Loucy (cell line): Measurements from ENCODE around the gene KPNA1.

Source experiments
- H2AFZ ChIP-seq: fragments of 200-600 bp; sonication (generic); 2 replicates; pipeline ENCODE4 v1.6.0; 2016; ENCODE audit warnings: antibody characterized with exemption, mild to moderate bottlenecking, low read length, moderate library complexity
- H3F3A ChIP-seq: fragments of 200-600 bp; 2 replicates; pipeline ENCODE4 v1.6.0; 2016; ENCODE audit warnings: antibody characterized with exemption, low read depth, mild to moderate bottlenecking
- H3K27me3 ChIP-seq: fragments of 200-600 bp; sonication (generic); 2 replicates; pipeline ENCODE4 v1.6.1; 2014; ENCODE audit warnings: low read length, mild to moderate bottlenecking; ENCODE audit not compliant: insufficient read depth, poor library complexity, severe bottlenecking
- H3K36me3 ChIP-seq: fragments of 200-600 bp; sonication (generic); 2 replicates; pipeline ENCODE4 v1.6.1; 2016; ENCODE audit warnings: low read length; ENCODE audit not compliant: insufficient read depth
- H3K4me1 ChIP-seq: fragments of 200-600 bp; sonication (generic); 2 replicates; pipeline ENCODE4 v1.5.1; 2014; ENCODE audit warnings: low read length, mild to moderate bottlenecking; ENCODE audit not compliant: insufficient read depth, poor library complexity, severe bottlenecking
- H3K4me2 ChIP-seq: fragments of 200-600 bp; sonication (generic); 2 replicates; pipeline ENCODE4 v1.6.0; 2014; ENCODE audit warnings: antibody characterized with exemption, low read length, low read depth, mild to moderate bottlenecking; ENCODE audit not compliant: poor library complexity, severe bottlenecking
- H3K4me3 ChIP-seq: fragments of 200-600 bp; sonication (generic); 2 replicates; pipeline ENCODE4 v1.5.1; 2014; ENCODE audit warnings: low read length, mild to moderate bottlenecking, mixed read lengths; ENCODE audit not compliant: poor library complexity, severe bottlenecking
- H3K79me2 ChIP-seq: fragments of 200-600 bp; sonication (generic); 2 replicates; pipeline ENCODE4 v1.6.1; 2014; ENCODE audit warnings: low read length; ENCODE audit not compliant: insufficient read depth
- H3K9ac ChIP-seq: fragments of 200-600 bp; sonication (generic); 2 replicates; pipeline ENCODE4 v1.6.0; 2014; ENCODE audit warnings: mild to moderate bottlenecking, low read depth, low read length, moderate library complexity; ENCODE audit not compliant: poor library complexity, severe bottlenecking
- H3K9me2 ChIP-seq: fragments of 200-600 bp; sonication (generic); replicated peaks from 2 replicates; pipeline ENCODE4 v1.6.1; 2016; ENCODE audit warnings: low read depth, low read length, mixed read lengths
- H3K9me3 ChIP-seq: fragments of 200-600 bp; sonication (generic); 2 replicates; pipeline ENCODE4 v1.6.1; 2014; ENCODE audit warnings: mild to moderate bottlenecking, antibody characterized with exemption, low read length, low read depth; ENCODE audit not compliant: insufficient read depth
- H4K20me1 ChIP-seq: fragments of 200-600 bp; sonication (generic); 2 replicates; pipeline ENCODE4 v1.6.0; 2014; ENCODE audit warnings: antibody characterized with exemption, low read length, mild to moderate bottlenecking; ENCODE audit not compliant: insufficient read depth, poor library complexity, severe bottlenecking
- EZH2phosphoT487 ChIP-seq: fragments of 200-600 bp; IDR thresholded peaks from 2 replicates; pipeline ENCODE4 v1.6.1; 2018; ENCODE audit warnings: antibody characterized with exemption, mild to moderate bottlenecking, moderate library complexity, borderline replicate concordance
- TF ChIP-seq, protein P1 (sequence below): fragments of 200-600 bp; sonication (generic); conservative IDR thresholded peaks from 2 replicates; pipeline ENCODE4 v1.5.1; 2014; ENCODE audit warnings: mild to moderate bottlenecking, antibody characterized with exemption, low read length

Gene KPNA1

DNA sequence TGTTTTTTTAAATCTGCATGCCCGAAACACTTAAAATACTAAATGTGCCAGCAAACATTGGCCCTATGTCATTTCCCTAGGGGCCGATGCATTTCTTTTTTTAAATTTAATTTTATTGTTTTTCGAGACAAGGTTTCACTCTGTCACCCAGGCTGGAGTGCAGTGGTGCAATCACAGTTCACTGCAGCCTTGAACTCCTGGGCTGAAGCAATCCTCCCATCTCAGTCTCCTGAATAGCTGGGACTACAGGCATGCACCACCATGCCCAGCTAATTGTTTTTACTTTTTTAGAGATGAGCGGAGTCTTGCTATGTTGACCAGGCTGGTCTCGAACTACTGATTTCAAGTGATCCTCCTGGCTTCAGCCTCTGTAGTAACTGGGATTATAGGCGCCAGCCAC lies 43.9 kb upstream of the KPNA1 start:
- H3K4me1 ChIP-seq: peaks cover 11% of the 10 kb centered on the region
- no peak overlapping the region for H3K9ac ChIP-seq
- no peaks in the 10 kb centered on the region for H3K27me3 ChIP-seq
- H3F3A ChIP-seq: no peaks in the 10 kb centered on the region
- H3K79me2 ChIP-seq: 0 out of 2 replicates have a peak, but pooled peaks cover 2% of the 10 kb centered on the region
- H3K4me2 ChIP-seq: no peak overlapping the region
- TF ChIP-seq EZH2phosphoT487: no peak
- TF ChIP-seq, protein P1, sequence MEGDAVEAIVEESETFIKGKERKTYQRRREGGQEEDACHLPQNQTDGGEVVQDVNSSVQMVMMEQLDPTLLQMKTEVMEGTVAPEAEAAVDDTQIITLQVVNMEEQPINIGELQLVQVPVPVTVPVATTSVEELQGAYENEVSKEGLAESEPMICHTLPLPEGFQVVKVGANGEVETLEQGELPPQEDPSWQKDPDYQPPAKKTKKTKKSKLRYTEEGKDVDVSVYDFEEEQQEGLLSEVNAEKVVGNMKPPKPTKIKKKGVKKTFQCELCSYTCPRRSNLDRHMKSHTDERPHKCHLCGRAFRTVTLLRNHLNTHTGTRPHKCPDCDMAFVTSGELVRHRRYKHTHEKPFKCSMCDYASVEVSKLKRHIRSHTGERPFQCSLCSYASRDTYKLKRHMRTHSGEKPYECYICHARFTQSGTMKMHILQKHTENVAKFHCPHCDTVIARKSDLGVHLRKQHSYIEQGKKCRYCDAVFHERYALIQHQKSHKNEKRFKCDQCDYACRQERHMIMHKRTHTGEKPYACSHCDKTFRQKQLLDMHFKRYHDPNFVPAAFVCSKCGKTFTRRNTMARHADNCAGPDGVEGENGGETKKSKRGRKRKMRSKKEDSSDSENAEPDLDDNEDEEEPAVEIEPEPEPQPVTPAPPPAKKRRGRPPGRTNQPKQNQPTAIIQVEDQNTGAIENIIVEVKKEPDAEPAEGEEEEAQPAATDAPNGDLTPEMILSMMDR: no peak
- H3K9me2 ChIP-seq: no peaks in the 10 kb centered on the region
- H3K4me3 ChIP-seq: no peak overlapping the region
- H2AFZ ChIP-seq: no peak overlapping the region
- H4K20me1 ChIP-seq: no peaks in the 10 kb centered on the region
- no peaks in the 10 kb centered on the region for H3K9me3 ChIP-seq
- H3K36me3 ChIP-seq: no peaks in the 10 kb centered on the region

DNA sequence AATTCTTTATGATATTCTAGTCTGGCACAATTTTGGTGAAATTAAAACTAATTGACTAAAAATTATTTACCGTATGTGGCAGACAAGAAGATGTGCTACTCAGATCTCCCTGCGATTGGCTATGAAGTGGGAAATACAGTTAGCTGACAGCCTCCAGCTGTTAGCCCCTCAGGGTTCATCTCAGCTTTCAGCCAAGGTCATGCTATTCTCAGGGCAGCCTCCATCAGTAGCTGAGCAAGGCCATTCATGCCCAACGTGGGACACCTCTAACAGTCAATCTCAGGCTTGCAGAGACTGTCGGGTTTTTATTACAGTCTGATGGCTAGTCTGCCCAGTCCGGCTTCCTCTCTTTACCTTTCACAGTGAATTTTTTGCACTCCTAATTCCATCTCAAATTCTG lies 42.6 kb upstream of the KPNA1 start:
- Histone ChIP-seq H3K27me3 (no peaks in the 10 kb centered on the region), H4K20me1 (no peaks in the 10 kb centered on the region), H3K4me2 (no peak overlapping the region), H3K9me2 (no peaks in the 10 kb centered on the region), H3K4me1 (peaks cover 3% of the 10 kb centered on the region), H3K79me2 (no peaks in the 10 kb centered on the region), H3K9ac (no peak overlapping the region), H2AFZ (no peak overlapping the region), H3F3A (no peaks in the 10 kb centered on the region), H3K36me3 (no peaks in the 10 kb centered on the region), H3K9me3 (no peaks in the 10 kb centered on the region), H3K4me3 (no peak overlapping the region)
- no peak for TF ChIP-seq EZH2phosphoT487

DNA sequence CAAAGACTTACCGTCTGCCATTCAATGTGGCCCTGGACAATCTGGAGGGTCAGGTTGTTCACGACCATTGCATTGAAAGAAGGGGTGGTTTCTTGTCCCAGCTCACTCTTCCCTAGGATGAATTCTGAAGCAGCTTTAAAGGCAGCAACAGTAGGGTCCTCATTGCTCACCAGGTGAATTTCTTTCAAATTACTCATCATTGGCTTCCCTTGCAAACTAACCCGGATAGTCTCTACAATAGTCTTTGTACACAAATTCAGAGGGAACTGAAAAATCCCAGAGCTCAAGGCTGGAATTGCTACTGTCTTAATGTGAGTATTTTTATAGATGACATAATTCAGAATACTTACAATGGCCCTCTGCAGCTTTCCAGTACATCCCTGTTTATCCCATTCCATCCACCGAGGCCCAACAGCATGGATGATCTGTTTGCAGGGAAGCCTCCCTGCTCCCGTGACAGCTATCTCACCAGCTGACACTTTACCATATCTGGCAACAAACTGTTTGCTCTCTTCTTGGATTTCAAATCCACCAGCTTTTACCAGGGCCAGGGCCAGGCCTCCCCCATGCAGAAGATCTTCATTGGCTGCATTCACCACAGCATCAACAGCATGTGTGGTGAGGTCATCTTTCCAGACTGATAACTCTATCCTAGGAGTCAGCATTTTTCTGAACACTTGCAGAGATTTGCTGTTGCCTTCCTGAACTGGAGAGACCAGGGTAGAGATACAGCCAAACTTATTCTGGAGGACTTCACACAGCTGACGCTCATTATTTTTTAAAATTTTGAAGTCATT lies 40.7 kb upstream of the KPNA1 start:
- H3K36me3 ChIP-seq: no peaks in the 10 kb centered on the region
- no peaks in the 10 kb centered on the region for H3K27me3 ChIP-seq
- H3K4me3 ChIP-seq: no peak overlapping the region
- no peaks in the 10 kb centered on the region for H3K4me1 ChIP-seq
- no peaks in the 10 kb centered on the region for H3K9me2 ChIP-seq
- no peaks in the 10 kb centered on the region for H3K79me2 ChIP-seq
- no peak overlapping the region for H3K4me2 ChIP-seq
- H3K9me3 ChIP-seq: no peaks in the 10 kb centered on the region
- H3K9ac ChIP-seq: no peak overlapping the region
- H4K20me1 ChIP-seq: no peaks in the 10 kb centered on the region
- no peaks in the 10 kb centered on the region for H3F3A ChIP-seq
- H2AFZ ChIP-seq: no peak overlapping the region
- no peak for TF ChIP-seq EZH2phosphoT487
- TF ChIP-seq, protein P1: no peak

DNA sequence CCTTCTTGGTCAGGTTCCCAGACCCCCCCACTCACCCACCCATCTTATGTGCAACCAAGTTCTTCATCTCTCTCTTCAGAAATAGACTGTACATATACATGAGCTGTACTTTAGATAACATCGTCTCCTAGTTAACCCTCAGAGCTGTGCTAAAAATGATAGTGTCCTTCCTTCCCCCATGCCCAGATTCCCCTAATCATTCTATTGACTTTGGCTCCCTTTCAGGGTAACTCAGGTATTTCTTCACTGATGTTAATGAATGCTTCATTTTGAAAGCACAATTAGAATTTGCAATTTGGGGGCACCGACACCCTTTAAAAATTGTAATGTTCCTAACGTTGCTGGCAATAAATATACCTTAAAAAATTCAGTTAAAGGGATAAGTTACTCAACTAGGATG lies 38.4 kb upstream of the KPNA1 start:
- Histone ChIP-seq H3F3A (no peaks in the 10 kb centered on the region), H3K36me3 (no peaks in the 10 kb centered on the region), H3K27me3 (no peaks in the 10 kb centered on the region), H4K20me1 (no peaks in the 10 kb centered on the region), H3K4me1 (no peaks in the 10 kb centered on the region), H3K9me2 (no peaks in the 10 kb centered on the region), H3K79me2 (no peaks in the 10 kb centered on the region), H3K9ac (no peak overlapping the region), H3K9me3 (no peaks in the 10 kb centered on the region), H2AFZ (no peak overlapping the region), H3K4me3 (no peak overlapping the region), H3K4me2 (no peak overlapping the region)
- TF ChIP-seq, protein P1: no peak
- TF ChIP-seq EZH2phosphoT487: no peak
